Liver (tissue), 3 donors: ENCODE data around the gene UGT1A8.

ENCODE experiments used
- EGR1 ChIP-seq, 2 donors: IDR thresholded peaks; 2 replicates each; pipeline ENCODE4 v1.6.1; 2016 to 2018; ENCODE audit warnings: antibody characterized with exemption in 2 of 2, low read depth in 2 of 2
- FOXA1 ChIP-seq: IDR thresholded peaks from 2 replicates; pipeline ENCODE4 v1.6.1; 2016; ENCODE audit warnings: antibody characterized with exemption
- GABPA ChIP-seq, 2 donors: IDR thresholded peaks in 1 of 2; conservative IDR thresholded peaks in 1 of 2; 2 replicates each; pipeline ENCODE4 v1.6.1; 2016; ENCODE audit warnings: antibody characterized with exemption in 2 of 2, mild to moderate bottlenecking in 1 of 2, moderate library complexity in 1 of 2
- NR2F2 ChIP-seq: IDR thresholded peaks from 2 replicates; pipeline ENCODE4 v1.6.1; 2016; ENCODE audit warnings: antibody characterized with exemption
- RAD21 ChIP-seq, 2 donors: IDR thresholded peaks; 2 replicates each; pipeline ENCODE4 v1.6.1; 2016; ENCODE audit warnings: antibody characterized with exemption in 2 of 2, mild to moderate bottlenecking in 2 of 2
- TAF1 ChIP-seq: conservative IDR thresholded peaks from 2 replicates; pipeline ENCODE4 v1.6.1; 2016; ENCODE audit warnings: antibody characterized with exemption, mild to moderate bottlenecking
- YY1 ChIP-seq: IDR thresholded peaks from 2 replicates; pipeline ENCODE4 v1.6.1; 2016; ENCODE audit warnings: antibody characterized with exemption, mild to moderate bottlenecking
- TF ChIP-seq, protein P1 (sequence below): fragments of 150-350 bp; IDR thresholded peaks from 2 replicates; pipeline ENCODE4 v1.5.1; 2017; ENCODE audit warnings: improper control_type of control experiment, low read depth, low read length; ENCODE audit not compliant: missing input control
- TF ChIP-seq, protein P2 (sequence below): IDR thresholded peaks from 2 replicates; pipeline ENCODE4 v1.6.1; 2016; ENCODE audit warnings: antibody characterized with exemption, mild to moderate bottlenecking
- TF ChIP-seq, protein P3 (sequence below): IDR thresholded peaks from 2 replicates; pipeline ENCODE4 v1.6.1; 2016; ENCODE audit warnings: antibody characterized with exemption
- TF ChIP-seq, protein P4 (sequence below): IDR thresholded peaks from 2 replicates; pipeline ENCODE4 v1.6.1; 2016; ENCODE audit warnings: antibody characterized with exemption
- donor health status: healthy.
- donor health status: healthy.

DNA sequence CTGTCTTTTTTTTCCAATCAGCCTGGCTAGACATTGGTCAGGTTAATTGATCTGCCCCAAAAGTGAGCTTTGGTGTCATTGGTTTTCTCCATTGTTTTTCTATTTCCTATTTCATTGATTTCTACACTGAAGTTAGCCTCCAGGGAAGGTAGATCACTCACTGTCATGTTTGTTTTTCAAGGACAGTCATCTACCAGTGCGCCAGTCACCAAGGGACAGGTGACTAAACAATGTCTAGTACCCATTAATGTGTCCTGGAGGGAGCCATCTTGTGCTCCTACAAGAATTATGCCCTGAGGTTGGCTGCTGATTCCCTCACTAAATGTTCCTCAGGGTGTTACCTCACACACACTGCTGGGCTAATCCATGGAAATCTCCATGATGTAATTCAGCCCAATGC is 33.2 kb upstream of the UGT1A8 start:
- TF ChIP-seq, protein P1, sequence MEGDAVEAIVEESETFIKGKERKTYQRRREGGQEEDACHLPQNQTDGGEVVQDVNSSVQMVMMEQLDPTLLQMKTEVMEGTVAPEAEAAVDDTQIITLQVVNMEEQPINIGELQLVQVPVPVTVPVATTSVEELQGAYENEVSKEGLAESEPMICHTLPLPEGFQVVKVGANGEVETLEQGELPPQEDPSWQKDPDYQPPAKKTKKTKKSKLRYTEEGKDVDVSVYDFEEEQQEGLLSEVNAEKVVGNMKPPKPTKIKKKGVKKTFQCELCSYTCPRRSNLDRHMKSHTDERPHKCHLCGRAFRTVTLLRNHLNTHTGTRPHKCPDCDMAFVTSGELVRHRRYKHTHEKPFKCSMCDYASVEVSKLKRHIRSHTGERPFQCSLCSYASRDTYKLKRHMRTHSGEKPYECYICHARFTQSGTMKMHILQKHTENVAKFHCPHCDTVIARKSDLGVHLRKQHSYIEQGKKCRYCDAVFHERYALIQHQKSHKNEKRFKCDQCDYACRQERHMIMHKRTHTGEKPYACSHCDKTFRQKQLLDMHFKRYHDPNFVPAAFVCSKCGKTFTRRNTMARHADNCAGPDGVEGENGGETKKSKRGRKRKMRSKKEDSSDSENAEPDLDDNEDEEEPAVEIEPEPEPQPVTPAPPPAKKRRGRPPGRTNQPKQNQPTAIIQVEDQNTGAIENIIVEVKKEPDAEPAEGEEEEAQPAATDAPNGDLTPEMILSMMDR: no peak
- TF ChIP-seq, protein P2, sequence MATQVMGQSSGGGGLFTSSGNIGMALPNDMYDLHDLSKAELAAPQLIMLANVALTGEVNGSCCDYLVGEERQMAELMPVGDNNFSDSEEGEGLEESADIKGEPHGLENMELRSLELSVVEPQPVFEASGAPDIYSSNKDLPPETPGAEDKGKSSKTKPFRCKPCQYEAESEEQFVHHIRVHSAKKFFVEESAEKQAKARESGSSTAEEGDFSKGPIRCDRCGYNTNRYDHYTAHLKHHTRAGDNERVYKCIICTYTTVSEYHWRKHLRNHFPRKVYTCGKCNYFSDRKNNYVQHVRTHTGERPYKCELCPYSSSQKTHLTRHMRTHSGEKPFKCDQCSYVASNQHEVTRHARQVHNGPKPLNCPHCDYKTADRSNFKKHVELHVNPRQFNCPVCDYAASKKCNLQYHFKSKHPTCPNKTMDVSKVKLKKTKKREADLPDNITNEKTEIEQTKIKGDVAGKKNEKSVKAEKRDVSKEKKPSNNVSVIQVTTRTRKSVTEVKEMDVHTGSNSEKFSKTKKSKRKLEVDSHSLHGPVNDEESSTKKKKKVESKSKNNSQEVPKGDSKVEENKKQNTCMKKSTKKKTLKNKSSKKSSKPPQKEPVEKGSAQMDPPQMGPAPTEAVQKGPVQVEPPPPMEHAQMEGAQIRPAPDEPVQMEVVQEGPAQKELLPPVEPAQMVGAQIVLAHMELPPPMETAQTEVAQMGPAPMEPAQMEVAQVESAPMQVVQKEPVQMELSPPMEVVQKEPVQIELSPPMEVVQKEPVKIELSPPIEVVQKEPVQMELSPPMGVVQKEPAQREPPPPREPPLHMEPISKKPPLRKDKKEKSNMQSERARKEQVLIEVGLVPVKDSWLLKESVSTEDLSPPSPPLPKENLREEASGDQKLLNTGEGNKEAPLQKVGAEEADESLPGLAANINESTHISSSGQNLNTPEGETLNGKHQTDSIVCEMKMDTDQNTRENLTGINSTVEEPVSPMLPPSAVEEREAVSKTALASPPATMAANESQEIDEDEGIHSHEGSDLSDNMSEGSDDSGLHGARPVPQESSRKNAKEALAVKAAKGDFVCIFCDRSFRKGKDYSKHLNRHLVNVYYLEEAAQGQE: no peak
- TF ChIP-seq TAF1: no peak
- TF ChIP-seq YY1: no peak
- TF ChIP-seq FOXA1: no peak
- no peak for TF ChIP-seq EGR1 (IDR thresholded peaks at IDR 0.05; ENCODE audit: low read depth in 2 of 2)
- no peak for TF ChIP-seq GABPA (IDR thresholded peaks at IDR 0.05 in 1 of 2, conservative IDR thresholded peaks at IDR 0.05 in 1 of 2)
- TF ChIP-seq NR2F2: no peak
- TF ChIP-seq RAD21 (IDR thresholded peaks at IDR 0.05): no peak
- TF ChIP-seq, protein P3, sequence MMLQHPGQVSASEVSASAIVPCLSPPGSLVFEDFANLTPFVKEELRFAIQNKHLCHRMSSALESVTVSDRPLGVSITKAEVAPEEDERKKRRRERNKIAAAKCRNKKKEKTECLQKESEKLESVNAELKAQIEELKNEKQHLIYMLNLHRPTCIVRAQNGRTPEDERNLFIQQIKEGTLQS: no peak
- TF ChIP-seq, protein P4, sequence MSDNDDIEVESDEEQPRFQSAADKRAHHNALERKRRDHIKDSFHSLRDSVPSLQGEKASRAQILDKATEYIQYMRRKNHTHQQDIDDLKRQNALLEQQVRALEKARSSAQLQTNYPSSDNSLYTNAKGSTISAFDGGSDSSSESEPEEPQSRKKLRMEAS: no peak
